Measurements from ENCODE around the gene SUFU. TPM values are rescaled to one million over a fixed set of nuclear protein-coding genes. Genes with fewer than 3 reads are reported as not detected.

SUFU gene
- total and polyA plus RNA-seq, 10 donors, result 2.0 to 21.9 (median 13.0) TPM

GRCh38 chr10:102602272-102603045 is 98.7 kb downstream of the SUFU start:
- no peak for DNase-seq
- intact Hi-C loops (cut with DNase I; ENCODE audit: low total_unique reads), result no loop called here
- H3K4me3 ChIP-seq, result no peak overlapping the region
- peaks cover 30 to 84% (median 53%) of the 10 kb centered on the region in 6 donors for H3K4me1 ChIP-seq
- H3K9me3 ChIP-seq, result no peaks in the 10 kb centered on the region
- H3K27me3 ChIP-seq (replicated peaks in 1 of 7), result no peaks in the 10 kb centered on the region
- peaks cover 0 to 89% (median 28%) of the 10 kb centered on the region in 6 donors for H3K36me3 ChIP-seq
- no peak for TF ChIP-seq CTCF (IDR thresholded peaks at IDR 0.05 in 8 of 11, conservative IDR thresholded peaks at IDR 0.05 in 3 of 11)
- TF ChIP-seq POLR2A (IDR thresholded peaks at IDR 0.05), result no peak
- peak in 1 of 3 donors; percentile 31 for TF ChIP-seq POLR2AphosphoS5 (IDR thresholded peaks at IDR 0.05)
- WGBS, 5 donors, result 60 to 79% (median 73%) methylated on average over 4 of the region's 4 CpGs
- peak overlapping the region; percentile 19 to 78 (median 72) for H3K27ac ChIP-seq

GRCh38 chr10:102603946-102604345 is 100.2 kb downstream of the SUFU start:
- Histone ChIP-seq H3K27me3 (replicated peaks in 1 of 7) (no peaks in the 10 kb centered on the region), H3K4me3 (no peak overlapping the region), H3K36me3 (peaks cover 0 to 75% (median 19%) of the 10 kb centered on the region in 6 donors), H3K9me3 (no peaks in the 10 kb centered on the region), H3K4me1 (peaks cover 29 to 75% (median 45%) of the 10 kb centered on the region in 6 donors), H3K27ac (peak overlapping the region in 7 of 8 donors; percentile 3 to 73 (median 45))
- intact Hi-C loops (cut with DNase I; ENCODE audit: low total_unique reads), result no loop called here
- TF ChIP-seq CTCF (IDR thresholded peaks at IDR 0.05 in 8 of 11, conservative IDR thresholded peaks at IDR 0.05 in 3 of 11), result no peak
- no peak for TF ChIP-seq POLR2A (IDR thresholded peaks at IDR 0.05)
- no peak for TF ChIP-seq POLR2AphosphoS5 (IDR thresholded peaks at IDR 0.05)
- 26 to 66% (median 56%) methylated on average over 5 to 7 of the region's 7 CpGs for WGBS, 5 donors
- DNase-seq, result no peak

- Histone ChIP-seq H3K4me3 (no peak overlapping the region), H3K9me3 (no peaks in the 10 kb centered on the region), H3K27ac (peak overlapping the region in 6 of 8 donors; percentile 3 to 73 (median 48)), H3K27me3 (replicated peaks in 1 of 7) (no peaks in the 10 kb centered on the region), H3K4me1 (peaks cover 29 to 73% (median 43%) of the 10 kb centered on the region in 6 donors), H3K36me3 (peaks cover 0 to 70% (median 16%) of the 10 kb centered on the region in 6 donors)
- TF ChIP-seq POLR2AphosphoS5 (IDR thresholded peaks at IDR 0.05), result no peak
- no peak for TF ChIP-seq CTCF (IDR thresholded peaks at IDR 0.05 in 8 of 11, conservative IDR thresholded peaks at IDR 0.05 in 3 of 11)
- no peak for TF ChIP-seq POLR2A (IDR thresholded peaks at IDR 0.05)
- intact Hi-C loops (cut with DNase I; ENCODE audit: low total_unique reads), result no loop called here
- DNase-seq, result no peak
- WGBS, 5 donors, result 39 to 56% (median 48%) methylated on average over 6 of the region's 6 CpGs
Measured at GRCh38 chr10:102604439-102604841, 100.7 kb downstream of the SUFU start.

GRCh38 chr10:102605712-102606111 is 101.9 kb downstream of the SUFU start:
- Histone ChIP-seq H3K4me3 (no peak overlapping the region), H3K27ac (peak overlapping the region in 2 of 8 donors; percentile 21 to 73), H3K4me1 (peaks cover 22 to 60% (median 34%) of the 10 kb centered on the region in 6 donors), H3K27me3 (replicated peaks in 1 of 7) (no peaks in the 10 kb centered on the region), H3K36me3 (peaks cover 0 to 57% (median 11%) of the 10 kb centered on the region in 6 donors), H3K9me3 (no peaks in the 10 kb centered on the region)
- TF ChIP-seq CTCF (IDR thresholded peaks at IDR 0.05 in 8 of 11, conservative IDR thresholded peaks at IDR 0.05 in 3 of 11) (no peak), POLR2A (IDR thresholded peaks at IDR 0.05) (no peak), POLR2AphosphoS5 (IDR thresholded peaks at IDR 0.05) (no peak)
- intact Hi-C loops (cut with DNase I; ENCODE audit: low total_unique reads), result no loop called here
- DNase-seq, result no peak
- 71 to 80% (median 72%) methylated on average over 5 of the region's 5 CpGs for WGBS, 5 donors

Measured in spleen (tissue), 11 donors.